Body of pancreas (tissue), 4 donors: ENCODE measurements around the gene INTS3.

Experiments
- CTCF ChIP-seq, 7 experiments: fragments of 450-650 bp in 4 of 7; fragments of 200-600 bp in 3 of 7; sonication (generic) in 3 of 7; IDR thresholded peaks; one replicate each; pipeline ENCODE4 v1.5.1; 2016 to 2019; ENCODE audit warnings: antibody characterized with exemption in 7 of 7
- POLR2A ChIP-seq, 3 donors: fragments of 450-650 bp; IDR thresholded peaks; one replicate each; pipeline ENCODE4 v1.6.1; 2016; ENCODE audit warnings: antibody characterized with exemption in 3 of 3, mild to moderate bottlenecking in 2 of 3

GRCh38 chr1:153741986-153742385 lies 14.1 kb downstream of the INTS3 start:
- TF ChIP-seq CTCF (IDR thresholded peaks at IDR 0.05) (no peak), POLR2A (IDR thresholded peaks at IDR 0.05) (no peak)
